Liver (tissue), 9 donors: ENCODE data around the gene RGS7. TPM values are rescaled to one million over a fixed set of nuclear protein-coding genes. Genes with fewer than 3 reads are reported as not detected.

Experiments used
- DNase-seq: peaks from one replicate; pipeline ENCODE4 v3.0.0-alpha.2; 2017; ENCODE audit warnings: low spot score
- H3K27ac ChIP-seq, 2 donors: one replicate each; pipeline ENCODE4 v1.7.0; 2013; ENCODE audit warnings: inconsistent platforms in 2 of 2, low read length in 2 of 2, control low read depth in 1 of 2, low read depth in 1 of 2, mild to moderate bottlenecking in 1 of 2
- H3K27me3 ChIP-seq, 4 donors: one replicate each; pipeline versions ENCODE4 v1.6.1 to v1.7.0; 2013; ENCODE audit warnings: low read length in 3 of 4, inconsistent platforms in 1 of 4, mild to moderate bottlenecking in 1 of 4, moderate library complexity in 1 of 4; ENCODE audit not compliant: control insufficient read depth in 4 of 4, insufficient read depth in 4 of 4
- H3K36me3 ChIP-seq, 4 donors: one replicate each; pipeline versions ENCODE4 v1.6.1 to v1.7.0; 2013; ENCODE audit warnings: low read length in 3 of 4, mild to moderate bottlenecking in 3 of 4, low read depth in 1 of 4, moderate library complexity in 1 of 4; ENCODE audit not compliant: control insufficient read depth in 4 of 4, insufficient read depth in 3 of 4
- H3K4me1 ChIP-seq, 4 donors: one replicate each; pipeline versions ENCODE4 v1.6.1 to v1.7.0; 2013; ENCODE audit warnings: low read length in 3 of 4, mild to moderate bottlenecking in 3 of 4, moderate library complexity in 1 of 4; ENCODE audit not compliant: control insufficient read depth in 4 of 4, insufficient read depth in 4 of 4
- H3K4me3 ChIP-seq, 3 donors: one replicate each; pipeline versions ENCODE4 v1.6.1 to v1.7.0; 2013; ENCODE audit warnings: low read length in 3 of 3, control low read depth in 1 of 3, low read depth in 1 of 3, mild to moderate bottlenecking in 1 of 3
- H3K9ac ChIP-seq, 2 donors: one replicate each; pipeline ENCODE4 v1.7.0; 2013; ENCODE audit warnings: low read length in 2 of 2, mild to moderate bottlenecking in 2 of 2, moderate library complexity in 2 of 2, control low read depth in 1 of 2, low read depth in 1 of 2
- H3K9me3 ChIP-seq, 4 donors: one replicate each; pipeline versions ENCODE4 v1.6.1 to v1.7.0; 2013; ENCODE audit warnings: low read length in 3 of 4; ENCODE audit not compliant: control insufficient read depth in 4 of 4
- CTCF ChIP-seq: fragments of 150-350 bp; IDR thresholded peaks from 2 replicates; pipeline ENCODE4 v1.5.1; 2017; ENCODE audit warnings: improper control_type of control experiment, low read depth, low read length; ENCODE audit not compliant: missing input control
- EGR1 ChIP-seq, 2 donors: IDR thresholded peaks; 2 replicates each; pipeline ENCODE4 v1.6.1; 2016 to 2018; ENCODE audit warnings: antibody characterized with exemption in 2 of 2, low read depth in 2 of 2
- GABPA ChIP-seq, 2 donors: IDR thresholded peaks in 1 of 2; conservative IDR thresholded peaks in 1 of 2; 2 replicates each; pipeline ENCODE4 v1.6.1; 2016; ENCODE audit warnings: antibody characterized with exemption in 2 of 2, mild to moderate bottlenecking in 1 of 2, moderate library complexity in 1 of 2
- HNF4A ChIP-seq, 2 donors: conservative IDR thresholded peaks; 2 replicates each; pipeline ENCODE4 v1.6.1; 2016; ENCODE audit warnings: antibody characterized with exemption in 2 of 2, mild to moderate bottlenecking in 2 of 2
- RXRA ChIP-seq, 2 donors: IDR thresholded peaks; 2 replicates each; pipeline ENCODE4 v1.6.1; 2017 to 2018; ENCODE audit warnings: antibody characterized with exemption in 2 of 2, mild to moderate bottlenecking in 1 of 2
- YY1 ChIP-seq: IDR thresholded peaks from 2 replicates; pipeline ENCODE4 v1.6.1; 2016; ENCODE audit warnings: antibody characterized with exemption, mild to moderate bottlenecking
- ZBTB33 ChIP-seq: IDR thresholded peaks from 2 replicates; pipeline ENCODE4 v1.6.1; 2016; ENCODE audit warnings: antibody characterized with exemption
- WGBS: extraction: QIAGEN DNeasy Blood & Tissue Kit; methylation state at CpG from one replicate; pipeline ENCODE4 v1.1.7; 2013; 5-methylcytosine and 5-hydroxymethylcytosine counted together
- polyA plus RNA-seq, 2 donors: library from polyadenylated mRNA; stranded (reverse) in 1 of 2; unstranded in 1 of 2; fragments of 200-250 nt in 1 of 2; fragments of >200 nt in 1 of 2; fragmentation: Nextera tagmentation in 1 of 2; extraction: Ambion mirVana in 1 of 2; gene quantifications; one replicate each; pipeline versions ENCODE4 v1.2.1 to v1.2.3, GENCODE V29; 2013 to 2015
- total RNA-seq, 2 donors: library from RNA; depleted of rRNA; stranded (reverse); fragments of >200 nt; gene quantifications; one replicate each; pipeline ENCODE4 v1.2.3, GENCODE V29; 2014
- TF ChIP-seq, protein P1 (sequence below): IDR thresholded peaks from 2 replicates; pipeline ENCODE4 v1.6.1; 2016; ENCODE audit warnings: antibody characterized with exemption
- TF ChIP-seq, protein P2 (sequence below): IDR thresholded peaks from 2 replicates; pipeline ENCODE4 v1.6.1; 2016; ENCODE audit warnings: antibody characterized with exemption, mild to moderate bottlenecking
- donor health status: healthy.
- donor health status: healthy.
- donor health status: healthy.
- donor health status: healthy.
- donor health status: healthy.

RGS7 gene
- total and polyA plus RNA-seq, 4 donors: 0.05 to 0.18 TPM; not detected in 2

DNA sequence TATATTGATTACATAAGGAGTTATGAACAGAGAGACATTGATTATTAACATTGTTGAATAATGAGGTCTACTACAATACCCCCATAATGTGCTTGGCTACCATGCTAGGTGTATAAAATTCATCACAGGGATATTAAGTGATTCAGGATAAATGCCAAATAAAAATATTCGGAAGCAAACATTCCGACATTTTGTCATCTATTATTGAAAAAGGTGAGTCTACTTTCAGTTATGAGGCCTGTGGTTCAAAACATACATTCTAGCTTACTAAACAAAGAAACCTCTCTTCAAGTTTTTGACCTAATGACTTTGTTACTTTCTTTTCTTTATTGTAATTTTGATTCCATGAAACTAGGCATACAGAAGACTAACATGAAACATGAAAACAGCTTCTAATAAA, 554.7 kb downstream of the RGS7 start (continued):
- TF ChIP-seq CTCF (no peak), YY1 (no peak), GABPA (IDR thresholded peaks at IDR 0.05 in 1 of 2, conservative IDR thresholded peaks at IDR 0.05 in 1 of 2) (no peak), HNF4A (conservative IDR thresholded peaks at IDR 0.05) (no peak)
- TF ChIP-seq, protein P1, sequence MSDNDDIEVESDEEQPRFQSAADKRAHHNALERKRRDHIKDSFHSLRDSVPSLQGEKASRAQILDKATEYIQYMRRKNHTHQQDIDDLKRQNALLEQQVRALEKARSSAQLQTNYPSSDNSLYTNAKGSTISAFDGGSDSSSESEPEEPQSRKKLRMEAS: no peak

GRCh38 chr1:240801442-240801841, 555.6 kb downstream of the RGS7 start:
- H3K27ac ChIP-seq: no peak overlapping the region
- H3K9me3 ChIP-seq: no peaks in the 10 kb centered on the region
- no peak overlapping the region for H3K9ac ChIP-seq
- TF ChIP-seq, protein P2, sequence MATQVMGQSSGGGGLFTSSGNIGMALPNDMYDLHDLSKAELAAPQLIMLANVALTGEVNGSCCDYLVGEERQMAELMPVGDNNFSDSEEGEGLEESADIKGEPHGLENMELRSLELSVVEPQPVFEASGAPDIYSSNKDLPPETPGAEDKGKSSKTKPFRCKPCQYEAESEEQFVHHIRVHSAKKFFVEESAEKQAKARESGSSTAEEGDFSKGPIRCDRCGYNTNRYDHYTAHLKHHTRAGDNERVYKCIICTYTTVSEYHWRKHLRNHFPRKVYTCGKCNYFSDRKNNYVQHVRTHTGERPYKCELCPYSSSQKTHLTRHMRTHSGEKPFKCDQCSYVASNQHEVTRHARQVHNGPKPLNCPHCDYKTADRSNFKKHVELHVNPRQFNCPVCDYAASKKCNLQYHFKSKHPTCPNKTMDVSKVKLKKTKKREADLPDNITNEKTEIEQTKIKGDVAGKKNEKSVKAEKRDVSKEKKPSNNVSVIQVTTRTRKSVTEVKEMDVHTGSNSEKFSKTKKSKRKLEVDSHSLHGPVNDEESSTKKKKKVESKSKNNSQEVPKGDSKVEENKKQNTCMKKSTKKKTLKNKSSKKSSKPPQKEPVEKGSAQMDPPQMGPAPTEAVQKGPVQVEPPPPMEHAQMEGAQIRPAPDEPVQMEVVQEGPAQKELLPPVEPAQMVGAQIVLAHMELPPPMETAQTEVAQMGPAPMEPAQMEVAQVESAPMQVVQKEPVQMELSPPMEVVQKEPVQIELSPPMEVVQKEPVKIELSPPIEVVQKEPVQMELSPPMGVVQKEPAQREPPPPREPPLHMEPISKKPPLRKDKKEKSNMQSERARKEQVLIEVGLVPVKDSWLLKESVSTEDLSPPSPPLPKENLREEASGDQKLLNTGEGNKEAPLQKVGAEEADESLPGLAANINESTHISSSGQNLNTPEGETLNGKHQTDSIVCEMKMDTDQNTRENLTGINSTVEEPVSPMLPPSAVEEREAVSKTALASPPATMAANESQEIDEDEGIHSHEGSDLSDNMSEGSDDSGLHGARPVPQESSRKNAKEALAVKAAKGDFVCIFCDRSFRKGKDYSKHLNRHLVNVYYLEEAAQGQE: no peak
- TF ChIP-seq EGR1 (IDR thresholded peaks at IDR 0.05; ENCODE audit: low read depth in 2 of 2): no peak
- TF ChIP-seq CTCF: no peak
- TF ChIP-seq RXRA (IDR thresholded peaks at IDR 0.05): no peak
- no peak for TF ChIP-seq ZBTB33
- TF ChIP-seq HNF4A (conservative IDR thresholded peaks at IDR 0.05): no peak
- TF ChIP-seq, protein P1: no peak
- WGBS: 82% methylated on average over 3 of the region's 3 CpGs
- DNase-seq: no peak
- no peaks in the 10 kb centered on the region for H3K36me3 ChIP-seq
- H3K4me3 ChIP-seq: no peak overlapping the region
- no peaks in the 10 kb centered on the region for H3K4me1 ChIP-seq
- no peaks in the 10 kb centered on the region for H3K27me3 ChIP-seq
